Mucosa of stomach (tissue), 1 donor: Measurements from ENCODE around the gene INAVA.
"Not testable (repeated sequence)": the region's sequence is repeated elsewhere in the genome, so short reads cannot be mapped to it uniquely, and the experiment has no call there.

Experiments
- H3K27me3 ChIP-seq: one replicate; pipeline ENCODE4 v1.7.0; 2013; ENCODE audit warnings: mild to moderate bottlenecking, low read length; ENCODE audit not compliant: control insufficient read depth, insufficient read depth
- H3K36me3 ChIP-seq: one replicate; pipeline ENCODE4 v1.7.0; 2013; ENCODE audit warnings: low read length; ENCODE audit not compliant: control insufficient read depth, insufficient read depth
- H3K4me1 ChIP-seq: one replicate; pipeline ENCODE4 v1.7.0; 2013; ENCODE audit warnings: mild to moderate bottlenecking, low read length; ENCODE audit not compliant: control insufficient read depth, insufficient read depth
- H3K4me3 ChIP-seq: one replicate; pipeline ENCODE4 v1.7.0; 2013; ENCODE audit warnings: low read length
- H3K9ac ChIP-seq: one replicate; pipeline ENCODE4 v1.7.0; 2013; ENCODE audit warnings: mild to moderate bottlenecking, low read length, moderate library complexity
- H3K9me3 ChIP-seq: one replicate; pipeline ENCODE4 v1.7.0; 2013; ENCODE audit warnings: mild to moderate bottlenecking, low read length, moderate library complexity; ENCODE audit not compliant: control insufficient read depth
- donor health status: Pancreatic carcinoma.

The INAVA gene

GRCh38 chr1:200903793-200904192 is 9.1 kb downstream of the INAVA start:
- H3K9ac ChIP-seq: no peak overlapping the region
- no peak overlapping the region for H3K4me3 ChIP-seq
- no peaks in the 10 kb centered on the region for H3K27me3 ChIP-seq
- H3K36me3 ChIP-seq: peaks cover 35% of the 10 kb centered on the region
- H3K9me3 ChIP-seq: no peaks in the 10 kb centered on the region
- peaks cover 89% of the 10 kb centered on the region for H3K4me1 ChIP-seq

DNA sequence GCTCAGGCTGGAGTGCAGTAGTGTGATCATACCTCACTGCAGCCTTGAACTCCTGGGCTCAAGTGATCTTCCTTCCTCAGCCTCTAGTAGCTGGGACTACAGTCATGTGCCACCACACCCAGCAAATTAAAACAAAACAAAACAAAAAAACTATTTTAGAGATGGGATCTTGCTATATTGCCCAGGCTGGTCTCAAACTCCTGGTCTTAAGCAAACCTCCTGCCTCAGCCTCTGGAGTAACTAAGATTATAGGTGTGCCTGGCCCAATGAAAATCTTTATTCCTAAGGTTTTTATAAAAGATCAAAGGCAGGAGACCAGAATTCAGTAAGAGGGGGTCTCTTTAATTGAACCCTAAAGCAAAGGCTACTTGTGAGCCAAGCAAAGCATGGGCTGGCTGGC is 10.1 kb downstream of the INAVA start:
- Histone ChIP-seq H3K36me3 (peaks cover 37% of the 10 kb centered on the region), H3K9me3 (no peaks in the 10 kb centered on the region), H3K9ac (no peak overlapping the region), H3K4me3 (no peak overlapping the region), H3K4me1 (peaks cover 89% of the 10 kb centered on the region), H3K27me3 (no peaks in the 10 kb centered on the region)

DNA sequence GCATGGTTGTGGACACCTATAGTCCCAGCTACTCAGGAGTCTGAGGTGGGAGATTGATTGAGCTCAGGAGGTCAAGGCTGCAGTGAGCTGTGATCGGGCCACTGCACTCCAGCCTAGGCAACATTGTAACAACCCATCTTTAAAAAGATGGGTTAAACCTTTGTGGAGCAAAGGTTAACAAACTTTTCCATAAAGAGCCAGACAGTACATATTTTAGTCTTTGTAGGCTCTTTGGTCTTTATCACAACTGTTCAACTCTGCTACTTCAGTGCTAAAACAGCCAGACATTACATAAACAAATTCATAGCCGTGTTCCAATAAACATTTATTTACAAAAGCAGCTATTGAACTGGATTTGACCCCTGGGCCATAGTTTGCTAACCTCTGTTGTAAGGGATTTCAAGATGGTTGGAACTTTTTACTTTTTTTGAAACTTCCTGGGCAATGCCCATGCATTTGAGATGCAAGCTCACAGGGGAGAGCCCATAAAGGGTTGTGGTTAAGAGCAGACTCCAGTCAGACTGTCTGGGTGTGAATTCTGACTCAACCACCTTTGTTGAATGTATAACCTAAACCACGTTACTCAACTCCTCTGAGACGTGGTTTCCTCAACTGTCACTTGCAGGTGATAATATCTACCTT is 10.8 kb downstream of the INAVA start:
- H3K27me3 ChIP-seq: no peaks in the 10 kb centered on the region
- H3K4me3 ChIP-seq: no peak overlapping the region
- H3K36me3 ChIP-seq: peaks cover 34% of the 10 kb centered on the region
- peaks cover 84% of the 10 kb centered on the region for H3K4me1 ChIP-seq
- no peaks in the 10 kb centered on the region for H3K9me3 ChIP-seq
- no peak overlapping the region for H3K9ac ChIP-seq

DNA sequence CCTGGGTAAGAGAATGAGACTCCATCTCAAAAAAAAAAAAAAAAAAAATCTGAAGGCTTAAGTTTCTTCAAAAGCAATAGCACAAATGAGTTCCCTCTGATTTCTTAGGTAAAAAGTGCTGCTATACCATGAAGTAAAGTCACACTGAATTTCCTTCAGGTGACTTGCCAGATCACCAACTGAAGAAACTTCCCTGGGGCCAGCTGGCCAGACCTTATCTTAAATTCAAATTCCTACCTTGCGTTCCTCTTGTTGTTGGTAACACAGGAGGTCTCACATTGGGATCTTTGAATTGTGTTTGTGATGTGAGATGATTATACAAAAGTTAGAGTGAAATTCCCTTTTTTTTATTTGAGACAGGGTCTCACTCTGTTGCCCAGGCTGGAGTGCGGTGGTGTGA is 11.8 kb downstream of the INAVA start:
- Histone ChIP-seq H3K27me3 (no peaks in the 10 kb centered on the region), H3K9ac (peak overlapping the region; percentile 18), H3K9me3 (no peaks in the 10 kb centered on the region), H3K4me1 (peaks cover 79% of the 10 kb centered on the region), H3K36me3 (peaks cover 29% of the 10 kb centered on the region), H3K4me3 (no peak overlapping the region)

DNA sequence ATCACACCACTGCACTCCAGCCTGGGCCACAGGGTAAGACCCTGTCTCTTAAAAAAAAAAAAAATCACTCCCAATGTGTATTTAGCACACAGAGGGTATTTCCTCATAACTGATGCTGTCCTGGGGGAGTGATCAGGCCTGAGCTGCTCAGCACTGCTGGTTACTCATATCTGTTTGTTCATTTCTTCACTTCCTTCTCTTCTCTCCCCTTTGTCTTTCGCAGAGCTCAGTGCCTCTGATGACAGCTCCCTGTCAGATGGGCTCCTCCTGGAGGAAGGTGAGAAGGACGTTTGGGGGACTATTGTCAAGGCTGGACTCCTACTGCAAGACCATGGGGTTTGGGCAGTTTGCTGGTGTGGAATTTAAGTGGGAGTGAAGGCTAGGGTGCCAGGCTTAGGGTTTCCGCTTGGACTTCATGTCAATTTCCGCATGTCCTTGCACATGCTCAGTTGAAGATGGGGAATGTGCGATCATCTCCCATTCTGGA is 13.0 kb downstream of the INAVA start:
- no peaks in the 10 kb centered on the region for H3K9me3 ChIP-seq
- peaks cover 28% of the 10 kb centered on the region for H3K36me3 ChIP-seq
- H3K4me3 ChIP-seq: no peak overlapping the region
- H3K9ac ChIP-seq: peak overlapping the region; percentile 18
- no peaks in the 10 kb centered on the region for H3K27me3 ChIP-seq
- peaks cover 75% of the 10 kb centered on the region for H3K4me1 ChIP-seq

DNA sequence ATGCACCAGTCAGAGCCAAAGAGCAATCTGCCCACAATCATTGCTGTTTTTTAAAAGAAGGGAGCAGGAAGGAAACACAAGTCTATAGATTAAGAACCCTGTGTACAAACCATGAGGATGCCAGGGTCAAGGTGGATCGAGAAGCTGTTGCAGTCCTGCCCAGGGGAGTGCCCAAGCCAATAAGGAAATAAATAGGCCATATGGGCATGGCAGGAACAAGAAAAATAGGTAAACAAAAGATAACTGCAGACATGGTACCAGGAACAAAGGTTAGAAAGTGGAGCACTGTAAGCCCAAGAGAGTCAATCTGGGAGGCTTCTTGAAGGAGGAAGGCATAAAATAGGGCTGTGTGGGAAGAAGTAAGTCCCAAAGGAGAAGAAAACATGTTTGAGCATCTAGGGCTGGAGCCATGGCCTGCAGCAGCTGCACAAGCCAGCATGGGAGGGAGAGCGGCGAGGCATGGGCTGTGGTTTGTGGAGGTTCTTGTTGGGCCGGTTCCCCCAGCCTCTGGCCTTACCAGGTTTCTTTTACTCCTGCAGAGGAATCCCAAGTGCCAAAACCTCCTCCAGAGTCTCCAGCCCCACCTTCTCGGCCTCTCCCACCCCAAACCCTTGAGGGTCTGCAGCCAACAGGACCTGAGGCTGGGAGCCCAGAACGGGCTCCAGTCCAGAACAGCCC is 13.6 kb downstream of the INAVA start:
- H3K27me3 ChIP-seq: no peaks in the 10 kb centered on the region
- peaks cover 77% of the 10 kb centered on the region for H3K4me1 ChIP-seq
- H3K9ac ChIP-seq: peak overlapping the region; percentile 49
- peaks cover 28% of the 10 kb centered on the region for H3K36me3 ChIP-seq
- no peaks in the 10 kb centered on the region for H3K9me3 ChIP-seq
- no peak overlapping the region for H3K4me3 ChIP-seq

DNA sequence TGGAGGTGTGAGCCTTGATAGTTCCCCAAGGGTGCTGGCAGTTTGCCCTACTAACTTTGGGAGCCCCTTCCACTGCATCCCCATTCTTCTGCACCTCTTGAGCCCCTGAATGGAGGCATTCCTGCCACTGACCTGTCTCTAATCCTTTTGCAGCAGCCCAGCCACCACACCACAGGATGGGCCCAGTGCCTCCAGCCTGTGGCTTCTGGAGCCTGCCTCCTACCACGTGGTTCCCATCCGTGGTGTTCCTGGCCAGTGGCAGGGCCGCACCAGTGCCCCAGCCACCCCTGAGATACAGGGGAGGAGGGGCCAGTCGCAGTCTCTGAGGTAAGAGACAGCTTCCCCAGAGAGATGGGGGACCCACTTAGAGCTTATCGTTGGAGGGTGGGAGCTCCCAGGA is 14.4 kb downstream of the INAVA start:
- Histone ChIP-seq H3K4me1 (peaks cover 77% of the 10 kb centered on the region), H3K36me3 (peaks cover 28% of the 10 kb centered on the region), H3K9ac (peak overlapping the region; percentile 49), H3K4me3 (no peak overlapping the region), H3K9me3 (no peaks in the 10 kb centered on the region), H3K27me3 (no peaks in the 10 kb centered on the region)

DNA sequence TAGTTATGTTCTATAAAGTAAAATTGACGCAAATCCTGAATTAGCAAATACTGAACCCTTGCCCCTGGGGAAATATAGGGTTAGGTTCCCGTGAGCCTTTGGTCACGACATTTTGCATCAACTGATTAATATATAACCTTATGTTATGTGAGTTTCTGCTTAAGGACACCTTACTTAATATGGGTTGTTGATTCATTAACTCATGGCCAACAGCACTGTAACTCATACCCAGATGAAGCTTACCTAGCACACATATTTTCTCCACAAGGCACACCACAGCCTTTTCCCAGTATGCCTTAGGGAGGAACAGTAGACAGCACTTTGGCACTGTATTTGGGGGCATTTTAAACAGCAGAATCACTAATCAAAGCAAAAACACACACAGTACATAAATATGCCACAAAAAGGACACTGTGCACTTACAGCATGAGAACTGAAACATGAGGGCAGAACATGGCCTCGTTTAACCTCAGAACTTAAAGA is 15.1 kb downstream of the INAVA start:
- Histone ChIP-seq H3K4me3 (no peak overlapping the region), H3K27me3 (no peaks in the 10 kb centered on the region), H3K9ac (no peak overlapping the region), H3K4me1 (peaks cover 70% of the 10 kb centered on the region), H3K9me3 (no peaks in the 10 kb centered on the region), H3K36me3 (peaks cover 28% of the 10 kb centered on the region)

GRCh38 chr1:200911361-200911760 is 16.7 kb downstream of the INAVA start:
- Histone ChIP-seq H3K9ac (no peak overlapping the region), H3K4me3 (no peak overlapping the region), H3K4me1 (peaks cover 56% of the 10 kb centered on the region), H3K27me3 (no peaks in the 10 kb centered on the region), H3K36me3 (peaks cover 28% of the 10 kb centered on the region), H3K9me3 (no peaks in the 10 kb centered on the region)

- H3K4me3 ChIP-seq, H3K27me3 ChIP-seq, H3K9me3 ChIP-seq, H3K9ac ChIP-seq: not testable (repeated sequence)
- Histone ChIP-seq H3K4me1 (peaks cover 53% of the 10 kb centered on the region), H3K36me3 (peaks cover 22% of the 10 kb centered on the region)
These were observed 17.2 kb downstream of the INAVA start for GRCh38 chr1:200911936-200912335.

- H3K4me1 ChIP-seq: peaks cover 43% of the 10 kb centered on the region
- H3K9me3 ChIP-seq: no peaks in the 10 kb centered on the region
- H3K27me3 ChIP-seq: no peaks in the 10 kb centered on the region
- peaks cover 19% of the 10 kb centered on the region for H3K36me3 ChIP-seq
- H3K9ac ChIP-seq: no peak overlapping the region
- no peak overlapping the region for H3K4me3 ChIP-seq
These were observed 18.2 kb downstream of the INAVA start for GRCh38 chr1:200912737-200913407.

- Histone ChIP-seq H3K4me3 (no peak overlapping the region), H3K27me3 (no peaks in the 10 kb centered on the region), H3K9me3 (no peaks in the 10 kb centered on the region), H3K9ac (no peak overlapping the region), H3K4me1 (peaks cover 22% of the 10 kb centered on the region), H3K36me3 (no peaks in the 10 kb centered on the region)
These were observed 21.5 kb downstream of the INAVA start for GRCh38 chr1:200916152-200916551.
